Right kidney (tissue), 1 donor: ENCODE data around the gene CD46.

ENCODE experiments used
- DNase-seq: peaks from one replicate; pipeline ENCODE4 v3.0.0-alpha.2; 2016

The CD46 gene

DNA sequence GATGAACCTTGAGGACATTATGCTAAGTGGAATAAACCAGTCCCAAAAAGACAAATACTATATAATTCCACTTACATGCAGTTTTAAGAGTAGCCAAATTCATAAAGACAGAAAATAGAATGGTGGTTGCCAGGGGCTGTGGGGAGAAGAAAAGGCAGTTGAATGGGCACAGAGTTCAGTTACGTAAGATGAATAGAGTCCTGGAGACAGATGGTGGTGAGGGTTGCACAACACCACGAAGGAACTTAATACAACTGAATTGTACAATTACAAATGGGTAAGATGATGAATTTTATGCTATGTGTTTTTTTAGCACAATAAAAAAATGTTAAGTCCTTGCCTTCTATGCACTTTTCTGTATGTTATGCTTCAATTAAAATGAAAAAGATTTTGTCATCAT is 92.5 kb downstream of the CD46 start:
- DNase-seq, result no peak
